Coronary artery (tissue), 2 donors: ENCODE measurements around the gene KCNIP2.

ENCODE experiments used
- DNase-seq: peaks from one replicate; pipeline ENCODE4 v3.0.0-alpha.2; 2017; ENCODE audit warnings: low spot score
- H3K27ac ChIP-seq, 2 donors: fragments of 200-600 bp; sonication (generic); one replicate each; pipeline ENCODE4 v1.5.1; 2016 to 2019
- H3K4me3 ChIP-seq: fragments of 200-600 bp; sonication (generic); 2 replicates; pipeline ENCODE4 v1.5.1; 2016; ENCODE audit warnings: mild to moderate bottlenecking, moderate library complexity
- TF ChIP-seq, protein P1 (sequence below): fragments of 200-600 bp; sonication (generic); IDR thresholded peaks from one replicate; pipeline ENCODE4 v1.5.1; 2019; ENCODE audit warnings: antibody characterized with exemption

Gene KCNIP2

DNA sequence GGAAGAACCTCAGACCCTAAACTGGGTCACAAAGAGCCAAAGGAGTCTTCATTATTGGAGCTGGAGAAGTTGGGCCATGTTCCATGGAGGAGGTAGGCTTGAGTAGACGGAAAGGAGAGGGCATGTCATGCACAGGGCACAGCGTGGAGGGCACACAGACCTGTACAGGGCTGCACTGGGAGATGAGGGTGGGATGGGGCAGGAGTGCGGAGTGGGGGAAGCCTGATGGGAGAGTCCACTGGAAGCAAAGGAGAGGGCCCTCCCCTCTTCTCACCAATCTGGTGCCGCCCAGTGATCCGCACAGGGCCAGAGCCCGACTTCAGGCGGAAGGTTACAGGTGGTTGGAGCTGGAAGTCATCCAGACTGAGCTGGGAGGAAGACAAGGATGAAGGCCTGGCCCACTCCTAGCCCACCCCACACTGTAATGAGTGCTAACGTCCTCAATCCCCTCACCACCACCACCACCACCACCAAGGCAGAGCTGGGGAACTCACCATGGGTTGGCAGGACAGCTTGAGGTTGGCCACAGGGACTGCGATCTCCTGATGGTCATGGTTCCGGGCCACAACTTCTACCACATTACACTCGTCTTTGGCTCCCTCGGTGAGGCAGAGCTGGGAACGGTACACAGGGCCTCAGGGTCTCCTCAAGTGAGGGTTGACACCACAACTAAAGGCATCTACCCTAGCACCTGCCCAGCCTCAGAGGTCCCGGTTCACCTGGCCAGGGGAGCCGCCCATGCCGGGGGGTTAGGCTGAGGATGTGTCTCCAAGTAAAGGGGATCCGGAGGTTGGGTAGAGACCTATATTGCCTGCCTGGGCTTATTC lies 61.4 kb downstream of the KCNIP2 start:
- peak overlapping the region; percentile 75 for H3K4me3 ChIP-seq
- TF ChIP-seq, protein P1, sequence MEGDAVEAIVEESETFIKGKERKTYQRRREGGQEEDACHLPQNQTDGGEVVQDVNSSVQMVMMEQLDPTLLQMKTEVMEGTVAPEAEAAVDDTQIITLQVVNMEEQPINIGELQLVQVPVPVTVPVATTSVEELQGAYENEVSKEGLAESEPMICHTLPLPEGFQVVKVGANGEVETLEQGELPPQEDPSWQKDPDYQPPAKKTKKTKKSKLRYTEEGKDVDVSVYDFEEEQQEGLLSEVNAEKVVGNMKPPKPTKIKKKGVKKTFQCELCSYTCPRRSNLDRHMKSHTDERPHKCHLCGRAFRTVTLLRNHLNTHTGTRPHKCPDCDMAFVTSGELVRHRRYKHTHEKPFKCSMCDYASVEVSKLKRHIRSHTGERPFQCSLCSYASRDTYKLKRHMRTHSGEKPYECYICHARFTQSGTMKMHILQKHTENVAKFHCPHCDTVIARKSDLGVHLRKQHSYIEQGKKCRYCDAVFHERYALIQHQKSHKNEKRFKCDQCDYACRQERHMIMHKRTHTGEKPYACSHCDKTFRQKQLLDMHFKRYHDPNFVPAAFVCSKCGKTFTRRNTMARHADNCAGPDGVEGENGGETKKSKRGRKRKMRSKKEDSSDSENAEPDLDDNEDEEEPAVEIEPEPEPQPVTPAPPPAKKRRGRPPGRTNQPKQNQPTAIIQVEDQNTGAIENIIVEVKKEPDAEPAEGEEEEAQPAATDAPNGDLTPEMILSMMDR, result no peak
- peak; percentile 70 for DNase-seq
- H3K27ac ChIP-seq, result no peak overlapping the region

DNA sequence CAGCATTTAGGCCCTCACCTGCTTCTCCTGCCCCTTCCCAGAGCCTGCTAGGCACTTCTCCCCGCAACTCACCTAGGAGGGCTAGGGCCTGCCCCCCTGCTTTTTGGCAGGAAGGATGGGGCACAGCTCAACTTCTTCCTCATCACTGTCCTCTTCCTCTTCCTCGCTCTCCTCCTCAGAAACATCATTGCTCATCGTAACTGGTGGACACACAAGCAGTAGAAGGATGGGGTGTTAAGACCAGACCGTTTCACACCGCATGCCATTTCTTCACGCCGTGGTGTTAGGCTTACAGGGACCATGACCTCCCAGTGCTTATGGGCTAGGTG lies 62.0 kb downstream of the KCNIP2 start:
- no peak overlapping the region for H3K27ac ChIP-seq
- no peak overlapping the region for H3K4me3 ChIP-seq
- TF ChIP-seq, protein P1, result no peak
- DNase-seq, result no peak

DNA sequence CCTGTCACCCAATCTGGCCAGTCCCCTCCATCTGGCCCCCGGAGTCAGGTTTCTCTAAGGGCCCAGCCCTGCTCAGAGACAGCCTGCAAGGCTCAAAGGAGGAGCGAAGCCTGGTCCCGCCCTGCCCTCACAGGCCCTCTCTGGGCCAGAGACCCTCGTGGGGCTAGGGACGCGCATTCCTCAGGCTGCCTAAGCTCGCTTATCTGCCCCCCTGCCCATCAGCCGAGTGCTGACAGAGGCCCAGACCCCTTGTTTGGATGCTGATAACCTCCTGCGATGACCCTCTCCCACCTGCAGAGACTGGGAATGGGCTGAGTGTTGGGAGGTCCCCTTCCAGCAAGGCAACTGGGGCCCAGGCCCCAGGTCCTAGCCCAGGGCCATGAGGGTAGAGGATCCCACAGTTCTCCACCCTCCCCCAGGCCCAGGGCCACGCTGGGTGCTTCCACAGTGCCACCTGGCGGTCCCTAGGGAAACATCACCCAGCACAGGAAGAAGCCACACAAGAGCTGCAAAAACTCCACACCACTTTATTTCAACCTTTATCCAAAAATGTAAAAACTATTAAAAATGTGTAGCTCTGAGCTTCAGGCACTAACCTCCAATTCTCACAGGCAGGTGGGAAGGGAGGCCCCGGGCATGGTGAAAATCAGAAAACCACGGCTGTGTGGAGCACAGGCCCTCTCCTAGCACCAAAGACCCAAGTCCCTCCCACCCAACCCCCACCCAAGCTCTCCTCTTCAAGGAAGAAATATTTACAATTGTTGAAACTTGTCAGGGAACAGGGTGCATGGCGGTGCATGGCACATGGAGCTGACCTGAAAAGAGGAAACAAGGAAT lies 62.6 kb downstream of the KCNIP2 start:
- Histone ChIP-seq H3K4me3 (no peak overlapping the region), H3K27ac (no peak overlapping the region)
- TF ChIP-seq, protein P1, result peak; percentile 80
- peak; percentile 71 for DNase-seq

DNA sequence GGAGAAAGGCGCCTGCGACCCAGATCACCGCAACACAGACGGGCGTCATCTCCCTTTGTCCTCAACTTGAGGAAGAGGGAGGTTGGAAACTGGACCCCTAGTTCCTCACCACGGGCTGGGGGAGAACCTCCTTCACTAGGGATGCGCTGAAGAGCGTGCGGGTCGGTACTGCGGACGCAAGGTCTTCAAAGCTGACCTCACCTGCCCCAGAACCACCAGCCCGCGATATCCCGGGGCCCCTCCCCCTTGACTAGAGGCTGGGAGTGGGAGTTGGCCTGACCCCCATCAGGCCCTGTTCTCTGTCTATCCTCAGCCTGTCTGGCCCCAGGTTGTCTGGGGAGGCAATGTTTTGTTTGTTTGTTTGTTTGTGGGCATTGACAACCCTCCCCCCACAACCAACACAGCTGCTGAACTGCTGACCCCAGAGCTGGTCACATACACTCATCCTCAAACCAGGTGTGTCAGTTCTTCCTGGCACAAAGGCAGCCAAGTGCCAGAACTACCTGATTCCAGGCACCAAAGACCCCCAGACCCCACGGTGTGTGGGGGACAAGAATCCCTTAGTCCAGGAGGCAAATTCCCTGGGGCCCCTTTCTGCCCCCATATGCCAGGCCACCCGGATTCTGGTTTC lies 63.3 kb downstream of the KCNIP2 start:
- TF ChIP-seq, protein P1, result no peak
- DNase-seq, result peak; percentile 68
- Histone ChIP-seq H3K4me3 (peak overlapping the region; percentile 70), H3K27ac (no peak overlapping the region)

DNA sequence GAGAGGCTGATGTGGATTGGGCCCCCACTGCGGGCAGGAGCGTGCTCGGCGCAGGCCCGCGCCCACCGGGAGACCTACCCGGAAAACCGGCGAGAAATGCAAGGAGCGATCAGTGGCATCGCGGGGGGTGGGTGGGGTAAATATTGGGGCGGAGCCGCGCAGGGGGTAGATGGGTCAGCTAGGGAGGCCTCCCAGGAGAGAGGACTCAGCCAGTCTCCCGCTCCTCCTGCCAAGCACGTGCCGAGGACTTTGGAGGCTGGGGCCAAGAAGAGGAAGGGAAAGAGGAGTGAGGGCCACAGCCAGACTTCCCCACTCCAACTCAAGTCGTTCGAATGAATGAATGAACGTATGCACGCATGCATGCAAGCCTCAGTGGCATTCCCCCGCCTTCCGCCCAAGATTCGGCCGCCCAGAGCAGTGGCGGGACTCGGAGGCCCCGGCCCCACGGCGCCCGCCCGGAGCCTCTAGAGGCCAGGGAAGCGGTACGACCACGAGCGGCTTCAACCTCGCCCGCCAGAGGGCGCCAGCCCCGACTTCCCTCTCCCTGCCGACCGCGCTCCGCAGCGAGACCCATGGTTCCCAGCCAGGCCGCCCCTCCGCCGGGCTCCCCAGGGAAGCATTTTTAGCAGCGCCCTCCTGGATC lies 63.9 kb downstream of the KCNIP2 start:
- DNase-seq, result peak; percentile 83
- TF ChIP-seq, protein P1, result peak; percentile 73
- Histone ChIP-seq H3K4me3 (peak overlapping the region; percentile 70), H3K27ac (no peak overlapping the region)

DNA sequence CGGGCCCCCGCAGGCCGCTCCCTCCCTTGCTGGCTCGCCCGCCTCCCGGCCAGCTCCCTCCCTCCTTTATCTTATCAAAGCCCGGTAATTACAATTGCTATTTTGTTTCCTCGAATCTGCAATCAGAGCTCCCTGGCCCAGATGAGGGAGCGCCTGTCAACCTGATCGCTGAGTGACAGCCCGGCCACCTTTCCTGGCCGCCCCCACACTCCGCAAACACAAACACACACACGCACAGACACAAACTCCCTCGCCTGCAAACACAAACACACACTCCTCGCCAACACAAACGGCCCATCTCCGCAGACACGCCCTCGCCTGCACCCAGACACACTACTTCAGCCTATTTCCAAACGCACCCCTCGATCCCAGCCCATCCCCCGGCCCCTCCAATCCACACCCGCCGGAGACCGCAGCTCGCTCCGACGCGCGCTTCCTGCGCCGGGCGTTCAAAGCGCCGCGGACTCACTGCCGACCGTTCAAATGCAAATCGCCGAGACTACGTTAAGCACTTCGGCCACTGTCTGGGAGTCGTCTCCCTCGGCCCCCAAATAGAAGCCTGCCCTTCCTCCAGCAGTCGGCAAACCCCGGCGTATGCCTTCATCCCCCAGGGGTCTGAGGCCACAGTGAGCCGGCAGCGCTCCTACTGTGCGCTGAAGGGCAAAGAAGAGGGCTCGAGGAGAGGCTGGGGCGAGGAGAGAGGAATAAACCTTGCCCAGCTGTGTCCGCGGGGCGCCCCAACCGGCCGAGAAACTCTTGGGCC lies 64.6 kb downstream of the KCNIP2 start:
- DNase-seq, result peak; percentile 71
- Histone ChIP-seq H3K27ac (no peak overlapping the region), H3K4me3 (peak overlapping the region; percentile 70)
- TF ChIP-seq, protein P1, result no peak
